ENCODE measurements around the gene AHCTF1. TPM values are rescaled to one million over a fixed set of nuclear protein-coding genes. Genes with fewer than 3 reads are reported as not detected.

AHCTF1 gene
- total and polyA plus RNA-seq, 2 experiments from 2014 or later, result 21.7 to 49.8 TPM

- Mint-ChIP-seq H3K9me3 (no peaks in the 10 kb centered on the region; the same call in 2 of the 3 replicates), H3K27me3 (ENCODE audit: insufficient read depth, low read depth, poor library complexity) (peaks cover 2% of the 10 kb centered on the region), H3K4me3 (no peak overlapping the region), H3K4me1 (peaks cover 13% of the 10 kb centered on the region; the same call in 2 of the 3 replicates), H3K27ac (no peak overlapping the region), H3K36me3 (ENCODE audit: low read depth) (peaks cover 27% of the 10 kb centered on the region)
- no peaks in the 10 kb centered on the region for H3F3A ChIP-seq (replicated peaks; ENCODE audit: low read depth)
- H3K4me1 ChIP-seq (ENCODE audit: insufficient read depth), result peaks cover 20% of the 10 kb centered on the region
- no peaks in the 10 kb centered on the region for H3K36me3 ChIP-seq (ENCODE audit: insufficient read depth)
- TF ChIP-seq, protein P1, sequence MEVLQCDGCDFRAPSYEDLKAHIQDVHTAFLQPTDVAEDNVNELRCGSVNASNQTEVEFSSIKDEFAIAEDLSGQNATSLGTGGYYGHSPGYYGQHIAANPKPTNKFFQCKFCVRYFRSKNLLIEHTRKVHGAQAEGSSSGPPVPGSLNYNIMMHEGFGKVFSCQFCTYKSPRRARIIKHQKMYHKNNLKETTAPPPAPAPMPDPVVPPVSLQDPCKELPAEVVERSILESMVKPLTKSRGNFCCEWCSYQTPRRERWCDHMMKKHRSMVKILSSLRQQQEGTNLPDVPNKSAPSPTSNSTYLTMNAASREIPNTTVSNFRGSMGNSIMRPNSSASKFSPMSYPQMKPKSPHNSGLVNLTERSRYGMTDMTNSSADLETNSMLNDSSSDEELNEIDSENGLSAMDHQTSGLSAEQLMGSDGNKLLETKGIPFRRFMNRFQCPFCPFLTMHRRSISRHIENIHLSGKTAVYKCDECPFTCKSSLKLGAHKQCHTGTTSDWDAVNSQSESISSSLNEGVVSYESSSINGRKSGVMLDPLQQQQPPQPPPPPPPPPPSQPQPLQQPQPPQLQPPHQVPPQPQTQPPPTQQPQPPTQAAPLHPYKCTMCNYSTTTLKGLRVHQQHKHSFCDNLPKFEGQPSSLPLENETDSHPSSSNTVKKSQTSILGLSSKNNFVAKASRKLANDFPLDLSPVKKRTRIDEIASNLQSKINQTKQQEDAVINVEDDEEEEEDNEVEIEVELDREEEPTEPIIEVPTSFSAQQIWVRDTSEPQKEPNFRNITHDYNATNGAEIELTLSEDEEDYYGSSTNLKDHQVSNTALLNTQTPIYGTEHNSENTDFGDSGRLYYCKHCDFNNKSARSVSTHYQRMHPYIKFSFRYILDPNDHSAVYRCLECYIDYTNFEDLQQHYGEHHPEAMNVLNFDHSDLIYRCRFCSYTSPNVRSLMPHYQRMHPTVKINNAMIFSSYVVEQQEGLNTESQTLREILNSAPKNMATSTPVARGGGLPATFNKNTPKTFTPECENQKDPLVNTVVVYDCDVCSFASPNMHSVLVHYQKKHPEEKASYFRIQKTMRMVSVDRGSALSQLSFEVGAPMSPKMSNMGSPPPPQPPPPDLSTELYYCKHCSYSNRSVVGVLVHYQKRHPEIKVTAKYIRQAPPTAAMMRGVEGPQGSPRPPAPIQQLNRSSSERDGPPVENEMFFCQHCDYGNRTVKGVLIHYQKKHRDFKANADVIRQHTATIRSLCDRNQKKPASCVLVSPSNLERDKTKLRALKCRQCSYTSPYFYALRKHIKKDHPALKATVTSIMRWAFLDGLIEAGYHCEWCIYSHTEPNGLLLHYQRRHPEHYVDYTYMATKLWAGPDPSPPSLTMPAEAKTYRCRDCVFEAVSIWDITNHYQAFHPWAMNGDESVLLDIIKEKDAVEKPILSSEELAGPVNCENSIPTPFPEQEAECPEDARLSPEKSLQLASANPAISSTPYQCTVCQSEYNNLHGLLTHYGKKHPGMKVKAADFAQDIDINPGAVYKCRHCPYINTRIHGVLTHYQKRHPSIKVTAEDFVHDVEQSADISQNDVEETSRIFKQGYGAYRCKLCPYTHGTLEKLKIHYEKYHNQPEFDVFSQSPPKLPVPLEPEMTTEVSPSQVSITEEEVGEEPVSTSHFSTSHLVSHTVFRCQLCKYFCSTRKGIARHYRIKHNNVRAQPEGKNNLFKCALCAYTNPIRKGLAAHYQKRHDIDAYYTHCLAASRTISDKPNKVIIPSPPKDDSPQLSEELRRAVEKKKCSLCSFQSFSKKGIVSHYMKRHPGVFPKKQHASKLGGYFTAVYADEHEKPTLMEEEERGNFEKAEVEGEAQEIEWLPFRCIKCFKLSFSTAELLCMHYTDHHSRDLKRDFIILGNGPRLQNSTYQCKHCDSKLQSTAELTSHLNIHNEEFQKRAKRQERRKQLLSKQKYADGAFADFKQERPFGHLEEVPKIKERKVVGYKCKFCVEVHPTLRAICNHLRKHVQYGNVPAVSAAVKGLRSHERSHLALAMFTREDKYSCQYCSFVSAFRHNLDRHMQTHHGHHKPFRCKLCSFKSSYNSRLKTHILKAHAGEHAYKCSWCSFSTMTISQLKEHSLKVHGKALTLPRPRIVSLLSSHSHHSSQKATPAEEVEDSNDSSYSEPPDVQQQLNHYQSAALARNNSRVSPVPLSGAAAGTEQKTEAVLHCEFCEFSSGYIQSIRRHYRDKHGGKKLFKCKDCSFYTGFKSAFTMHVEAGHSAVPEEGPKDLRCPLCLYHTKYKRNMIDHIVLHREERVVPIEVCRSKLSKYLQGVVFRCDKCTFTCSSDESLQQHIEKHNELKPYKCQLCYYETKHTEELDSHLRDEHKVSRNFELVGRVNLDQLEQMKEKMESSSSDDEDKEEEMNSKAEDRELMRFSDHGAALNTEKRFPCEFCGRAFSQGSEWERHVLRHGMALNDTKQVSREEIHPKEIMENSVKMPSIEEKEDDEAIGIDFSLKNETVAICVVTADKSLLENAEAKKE (CRISPR knock-in tag; IDR thresholded peaks at IDR 0.05), result no peak
- TF ChIP-seq ETS1 (IDR thresholded peaks at IDR 0.05), result no peak
- no peak for TF ChIP-seq EZH2 (IDR thresholded peaks at IDR 0.05; ENCODE audit: low read depth, unreplicated experiment)
- TF ChIP-seq POLR2AphosphoS5 (IDR thresholded peaks at IDR 0.05; ENCODE audit: low read depth), result no peak
- no peak for TF ChIP-seq CTCF (conservative IDR thresholded peaks at IDR 0.05; ENCODE audit: low read depth in 2 of 2)
- TF ChIP-seq ZNF114 (CRISPR knock-in tag; IDR thresholded peaks at IDR 0.05), result no peak
- no peak for TF ChIP-seq CREB1 (CRISPR knock-in tag; IDR thresholded peaks at IDR 0.05; ENCODE audit: low read depth)
- no peak for TF ChIP-seq NANOG (IDR thresholded peaks at IDR 0.05; ENCODE audit: borderline replicate concordance)
- TF ChIP-seq JUNB (IDR thresholded peaks at IDR 0.05; ENCODE audit: unreplicated experiment), result no peak
- TF ChIP-seq ZNF331 (CRISPR knock-in tag; IDR thresholded peaks at IDR 0.05; ENCODE audit: low read depth), result no peak
- TF ChIP-seq STAT1 (IDR thresholded peaks at IDR 0.05; ENCODE audit: unreplicated experiment), result no peak
- TF ChIP-seq EZH2phosphoT487 (IDR thresholded peaks at IDR 0.05; ENCODE audit: unreplicated experiment), result no peak
- TF ChIP-seq, protein P2, sequence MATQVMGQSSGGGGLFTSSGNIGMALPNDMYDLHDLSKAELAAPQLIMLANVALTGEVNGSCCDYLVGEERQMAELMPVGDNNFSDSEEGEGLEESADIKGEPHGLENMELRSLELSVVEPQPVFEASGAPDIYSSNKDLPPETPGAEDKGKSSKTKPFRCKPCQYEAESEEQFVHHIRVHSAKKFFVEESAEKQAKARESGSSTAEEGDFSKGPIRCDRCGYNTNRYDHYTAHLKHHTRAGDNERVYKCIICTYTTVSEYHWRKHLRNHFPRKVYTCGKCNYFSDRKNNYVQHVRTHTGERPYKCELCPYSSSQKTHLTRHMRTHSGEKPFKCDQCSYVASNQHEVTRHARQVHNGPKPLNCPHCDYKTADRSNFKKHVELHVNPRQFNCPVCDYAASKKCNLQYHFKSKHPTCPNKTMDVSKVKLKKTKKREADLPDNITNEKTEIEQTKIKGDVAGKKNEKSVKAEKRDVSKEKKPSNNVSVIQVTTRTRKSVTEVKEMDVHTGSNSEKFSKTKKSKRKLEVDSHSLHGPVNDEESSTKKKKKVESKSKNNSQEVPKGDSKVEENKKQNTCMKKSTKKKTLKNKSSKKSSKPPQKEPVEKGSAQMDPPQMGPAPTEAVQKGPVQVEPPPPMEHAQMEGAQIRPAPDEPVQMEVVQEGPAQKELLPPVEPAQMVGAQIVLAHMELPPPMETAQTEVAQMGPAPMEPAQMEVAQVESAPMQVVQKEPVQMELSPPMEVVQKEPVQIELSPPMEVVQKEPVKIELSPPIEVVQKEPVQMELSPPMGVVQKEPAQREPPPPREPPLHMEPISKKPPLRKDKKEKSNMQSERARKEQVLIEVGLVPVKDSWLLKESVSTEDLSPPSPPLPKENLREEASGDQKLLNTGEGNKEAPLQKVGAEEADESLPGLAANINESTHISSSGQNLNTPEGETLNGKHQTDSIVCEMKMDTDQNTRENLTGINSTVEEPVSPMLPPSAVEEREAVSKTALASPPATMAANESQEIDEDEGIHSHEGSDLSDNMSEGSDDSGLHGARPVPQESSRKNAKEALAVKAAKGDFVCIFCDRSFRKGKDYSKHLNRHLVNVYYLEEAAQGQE (IDR thresholded peaks at IDR 0.05; ENCODE audit: unreplicated experiment), result no peak
- H3K4me3 ChIP-seq, result no peak overlapping the region
- H3K79me2 ChIP-seq (replicated peaks; ENCODE audit: insufficient read depth), result no peaks in the 10 kb centered on the region
- H3K27ac ChIP-seq (ENCODE audit: low read depth), result no peak overlapping the region
- DNase-seq (ENCODE audit: low spot score), result no peak
- no peak overlapping the region for H2AFZ ChIP-seq
- no peak overlapping the region for H3K4me2 ChIP-seq
- H3K27me3 ChIP-seq (ENCODE audit: insufficient read depth), result no peaks in the 10 kb centered on the region
- H3K9me2 ChIP-seq (ENCODE audit: insufficient read depth), result no peaks in the 10 kb centered on the region
- no peak for ATAC-seq
- no peaks in the 10 kb centered on the region for H4K20me1 ChIP-seq (replicated peaks; ENCODE audit: insufficient read depth)
Measured at GRCh38 chr1:246949956-246950355, 18.2 kb upstream of the AHCTF1 start.

All from GM23338 (cell line).